ENCODE data around the gene MTLN.
"Not testable (repeated sequence)": the region's sequence is repeated elsewhere in the genome, so short reads cannot be mapped to it uniquely, and the experiment has no call there.

Gene MTLN

GRCh38 chr2:110211938-110212858, at the start of gene MTLN:
Gene MTLN (minus strand): TSS chr2:110212547. CDS start chr2:110212525, 22 bp downstream.
- peak; percentile 1 for DNase-seq

DNA sequence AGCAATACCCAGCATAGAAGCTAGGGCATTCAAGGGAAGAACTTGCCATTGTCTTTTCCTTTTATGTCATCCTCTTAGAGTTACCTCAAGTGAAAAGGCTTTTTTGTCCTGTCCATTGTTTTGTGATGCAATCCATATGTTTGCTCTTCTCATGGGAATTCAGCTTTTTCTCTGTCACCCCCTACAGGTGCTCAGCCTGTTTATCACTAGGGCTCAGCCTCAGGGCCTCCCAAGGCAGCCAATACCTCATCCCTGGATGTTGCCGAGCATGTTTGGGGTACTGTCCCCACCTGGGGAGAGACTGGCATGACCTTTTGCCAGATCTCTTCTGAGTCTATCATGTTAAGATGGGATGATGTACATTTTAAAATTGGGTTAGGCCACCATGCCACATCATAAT, 49.6 kb upstream of the MTLN start:
- not testable (repeated sequence) for DNase-seq

GRCh38 chr2:110248081-110248795, 35.9 kb upstream of the MTLN start:
- DNase-seq, result not testable (repeated sequence)

- DNase-seq, result not testable (repeated sequence)
Observed at GRCh38 chr2:110245488-110246435, 33.4 kb upstream of the MTLN start.

- not testable (repeated sequence) for DNase-seq
Observed at GRCh38 chr2:110243283-110243682, 30.9 kb upstream of the MTLN start.

GRCh38 chr2:110234514-110234913, 22.2 kb upstream of the MTLN start:
- DNase-seq, result not testable (repeated sequence)

- DNase-seq, result not testable (repeated sequence)
Observed at GRCh38 chr2:110229886-110230285, 17.5 kb upstream of the MTLN start.

DNA sequence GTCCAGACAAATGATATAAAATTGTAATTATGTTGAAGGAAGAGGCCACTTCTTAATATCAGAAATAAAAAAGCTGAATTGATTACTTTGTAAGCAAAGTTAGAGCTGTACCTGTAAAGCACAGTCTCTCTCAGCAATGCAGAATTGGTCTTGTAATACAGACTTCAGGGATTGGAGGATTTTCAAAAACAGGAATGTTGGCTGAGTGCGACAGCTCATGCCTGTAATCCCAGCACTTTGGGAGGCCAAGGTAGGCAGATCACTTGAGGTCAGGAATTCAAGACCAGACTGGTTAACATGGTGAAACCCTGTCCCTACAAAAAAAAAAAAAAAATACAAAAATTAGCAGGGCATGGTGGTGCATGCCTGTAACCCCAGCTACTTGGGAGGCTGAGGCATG, 10.3 kb upstream of the MTLN start:
- not testable (repeated sequence) for DNase-seq

- no peak for DNase-seq
Observed at GRCh38 chr2:110221938-110222337, 9.6 kb upstream of the MTLN start.

DNA sequence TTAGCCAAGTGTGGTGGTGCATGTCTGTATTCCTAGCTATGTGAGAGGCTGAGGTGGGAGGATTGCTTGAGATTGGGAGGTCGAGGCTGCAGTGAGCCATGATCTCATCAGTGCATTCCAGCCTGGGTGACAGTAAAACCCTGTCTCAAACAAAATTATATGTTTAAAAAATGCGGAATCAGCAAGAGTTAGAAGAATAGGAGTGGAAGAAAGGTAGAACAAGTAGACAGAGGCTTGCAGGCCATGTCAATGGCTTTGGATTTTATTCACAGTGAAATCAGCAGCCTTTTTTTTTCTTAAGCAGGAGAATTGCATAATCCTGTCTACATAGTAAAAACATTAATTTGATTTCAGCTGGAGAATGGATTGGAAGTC, 7.8 kb upstream of the MTLN start:
- DNase-seq, result no peak

- no peak for DNase-seq
Observed at GRCh38 chr2:110219496-110220189, 7.3 kb upstream of the MTLN start.

DNA sequence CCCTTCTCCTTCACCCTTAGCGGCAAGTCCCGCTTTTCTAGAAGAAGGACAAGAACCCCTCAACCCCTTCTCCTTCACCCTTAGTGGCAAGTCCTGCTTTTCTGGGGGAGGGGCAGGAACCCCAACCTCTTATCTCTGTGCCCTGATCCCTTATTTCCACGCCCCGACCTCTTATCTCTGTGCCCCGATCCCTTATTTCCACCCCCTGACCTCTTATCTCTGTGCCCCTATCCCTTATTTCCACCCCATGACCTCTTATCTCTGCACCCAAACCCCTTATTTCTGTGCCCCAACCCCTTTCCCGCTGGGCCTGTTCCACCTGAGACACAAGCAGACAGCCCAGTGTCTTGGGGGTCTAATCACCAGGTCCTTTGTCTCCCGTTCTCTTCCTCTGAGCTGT, 6.5 kb upstream of the MTLN start:
- not testable (repeated sequence) for DNase-seq

DNA sequence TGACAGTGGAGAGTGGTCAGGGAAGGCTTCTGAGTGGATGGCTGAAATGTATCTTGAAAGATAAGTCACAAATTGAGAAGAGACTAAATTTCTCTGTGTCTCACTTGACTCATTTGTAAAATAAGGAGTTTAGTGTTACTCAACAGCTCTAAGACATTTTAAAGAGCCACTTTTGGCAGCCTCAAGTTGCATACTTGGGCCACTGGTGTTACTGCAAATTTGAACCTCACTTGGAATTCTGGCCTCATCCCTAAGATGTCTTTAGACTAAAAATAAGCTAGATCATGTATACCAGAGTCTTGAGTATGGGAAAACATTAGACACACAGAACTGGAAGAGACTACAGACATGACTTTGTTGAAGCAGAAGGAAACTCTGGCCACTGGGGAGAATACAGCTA, 4.5 kb upstream of the MTLN start:
- no peak for DNase-seq

- no peak for DNase-seq
Observed at GRCh38 chr2:110216199-110216598, 3.9 kb upstream of the MTLN start.

DNA sequence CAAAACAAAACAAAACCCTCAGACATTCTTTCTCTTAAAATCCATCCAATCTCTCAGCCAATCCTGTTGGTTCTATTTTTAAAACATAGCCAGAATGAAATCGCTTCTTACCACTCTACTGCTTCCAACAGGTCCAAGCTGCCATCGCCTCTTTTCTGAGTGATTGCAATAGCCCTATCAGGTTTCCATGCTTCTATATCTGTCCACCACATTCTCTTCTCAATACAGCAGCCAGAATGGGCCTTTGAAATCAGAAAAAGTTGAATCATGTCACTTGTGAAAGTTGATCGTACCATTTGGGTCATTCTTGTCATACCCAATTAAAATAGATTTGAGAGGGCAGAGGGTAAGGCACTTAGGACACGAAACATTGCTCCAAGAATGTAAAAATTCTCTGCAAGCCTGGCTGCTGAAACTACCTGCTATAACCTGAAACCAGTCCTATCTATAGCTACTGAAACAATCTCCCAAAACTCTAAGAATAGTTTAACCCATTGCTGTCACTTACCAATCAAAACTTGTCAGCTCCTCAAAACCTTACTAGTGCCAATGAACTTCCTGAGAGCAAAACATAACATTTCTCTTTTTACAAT, 3.3 kb upstream of the MTLN start:
- DNase-seq, result no peak

DNA sequence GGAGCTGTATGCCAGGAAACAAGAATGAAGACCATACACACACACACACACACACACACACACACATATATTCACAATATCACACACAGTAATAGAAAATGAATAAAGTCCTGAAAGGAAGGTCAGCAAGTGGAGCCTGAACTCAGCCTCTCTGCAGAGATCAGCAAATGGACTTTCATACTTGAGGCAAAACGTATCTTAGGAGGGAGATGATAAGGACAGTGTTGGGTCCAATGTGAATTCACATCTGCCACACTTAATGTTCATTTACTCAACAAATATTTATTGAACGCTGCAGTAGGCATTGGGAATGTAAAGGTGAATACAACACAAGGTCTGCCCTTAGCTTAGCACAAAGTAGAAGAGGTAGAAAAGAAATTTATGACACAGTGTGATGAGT, 2.7 kb upstream of the MTLN start:
- DNase-seq, result no peak

DNA sequence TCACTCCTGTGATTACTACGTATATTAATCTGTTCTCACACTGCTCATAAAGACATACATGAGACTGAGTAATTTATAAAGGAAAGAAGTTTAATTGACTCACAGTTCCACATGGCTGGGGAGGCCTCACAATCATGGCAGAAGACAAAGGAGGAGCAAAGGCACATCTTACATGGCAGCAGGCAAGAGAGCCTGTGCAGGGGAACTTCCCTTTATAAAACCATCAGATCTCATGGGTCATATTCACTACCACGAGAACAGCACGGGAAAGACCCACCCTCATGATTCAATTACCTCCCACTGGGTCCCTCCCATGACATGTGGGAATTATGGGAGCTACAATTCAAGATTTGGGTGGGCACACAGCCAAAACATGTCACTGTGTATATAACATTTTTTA, 1.2 kb upstream of the MTLN start:
- not testable (repeated sequence) for DNase-seq

DNA sequence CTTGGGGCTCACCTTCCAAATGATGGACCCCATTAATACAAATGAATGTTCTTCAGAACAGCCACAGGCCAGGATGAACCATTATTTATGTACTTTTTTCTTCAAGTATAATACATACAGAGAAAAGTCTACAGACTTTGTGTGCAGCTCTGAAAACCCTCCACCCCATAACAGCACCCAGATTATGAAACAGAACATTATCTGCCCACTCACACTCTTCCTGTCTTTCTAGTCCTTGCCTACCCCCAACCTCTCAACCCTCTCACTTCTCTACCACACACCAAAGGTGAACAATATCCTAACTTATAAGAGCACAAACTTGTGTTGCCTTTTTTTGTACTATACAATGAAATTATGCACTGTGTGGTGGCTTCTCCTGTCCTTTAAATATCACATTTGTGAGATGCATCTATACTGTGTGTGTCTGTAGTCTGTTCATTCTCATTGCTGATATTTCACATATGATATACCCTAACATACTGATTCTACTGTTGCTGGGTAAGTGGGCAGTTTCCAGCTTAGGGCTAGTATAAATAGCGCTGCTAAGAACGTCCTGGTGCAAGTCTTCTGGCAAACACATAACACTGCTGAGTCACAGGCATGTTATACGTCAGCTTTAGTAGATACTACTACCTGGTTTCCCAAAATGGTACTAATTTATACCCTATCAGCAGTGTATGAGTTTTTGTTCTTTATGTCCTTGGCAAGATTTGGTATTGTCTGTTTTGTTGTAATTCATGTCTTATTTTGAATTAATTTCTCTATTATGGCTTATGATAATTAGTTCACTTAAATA, 6.5 kb downstream of the MTLN start:
- DNase-seq, result no peak

DNA sequence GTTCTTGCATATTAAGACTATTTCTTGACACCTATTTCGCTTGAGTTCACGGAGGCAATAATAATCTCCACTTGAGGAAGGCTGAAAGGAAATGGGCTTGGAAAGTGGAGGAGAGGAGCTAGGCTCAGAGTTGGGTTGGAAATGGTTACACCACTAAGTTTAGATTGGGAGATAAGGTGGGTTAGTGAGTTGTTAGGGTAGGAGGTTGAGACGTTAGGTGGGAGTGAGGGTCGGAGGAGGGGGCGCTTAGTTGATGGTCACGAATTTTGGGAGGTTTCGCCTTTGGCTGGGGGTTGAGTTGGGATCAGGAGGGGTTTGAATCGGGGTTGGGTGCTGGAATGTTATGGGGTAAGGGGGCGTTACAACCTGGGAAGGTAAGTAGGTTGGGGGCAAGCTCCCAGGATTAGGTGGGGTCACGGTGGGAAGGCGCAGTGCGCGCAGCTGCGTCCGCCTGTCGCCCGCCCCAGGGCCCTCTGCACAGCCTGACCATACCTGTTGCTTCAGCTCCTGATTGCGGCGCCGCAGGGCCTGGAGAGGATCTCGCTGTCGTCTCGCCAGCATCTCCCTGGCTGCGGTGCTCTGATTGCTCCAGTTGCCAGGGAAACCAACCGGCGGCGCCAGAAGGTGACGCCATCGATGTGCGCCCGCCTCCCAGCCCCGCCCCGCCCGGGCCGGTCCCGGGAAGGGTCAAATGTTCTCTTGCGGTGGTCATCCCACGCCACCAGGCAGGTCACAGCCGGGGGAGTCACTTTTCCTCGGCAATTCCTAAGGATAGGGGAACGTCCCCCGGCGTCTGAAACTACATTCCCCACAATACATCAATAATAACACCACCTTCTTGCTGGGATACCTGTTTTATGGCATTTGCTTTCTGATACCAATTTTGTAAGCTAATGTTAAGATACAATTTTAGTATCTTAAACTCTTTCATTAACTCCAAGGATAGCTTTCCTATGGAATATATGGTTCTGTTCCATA, 7.7 kb downstream of the MTLN start, which contains the start of gene NPHP1:
TSS of gene NPHP1 (minus strand) at position 606 of the 978 bp plus-strand sequence. CDS start at position 561, 45 bp downstream.
- DNase-seq, result peak; percentile 19

DNA sequence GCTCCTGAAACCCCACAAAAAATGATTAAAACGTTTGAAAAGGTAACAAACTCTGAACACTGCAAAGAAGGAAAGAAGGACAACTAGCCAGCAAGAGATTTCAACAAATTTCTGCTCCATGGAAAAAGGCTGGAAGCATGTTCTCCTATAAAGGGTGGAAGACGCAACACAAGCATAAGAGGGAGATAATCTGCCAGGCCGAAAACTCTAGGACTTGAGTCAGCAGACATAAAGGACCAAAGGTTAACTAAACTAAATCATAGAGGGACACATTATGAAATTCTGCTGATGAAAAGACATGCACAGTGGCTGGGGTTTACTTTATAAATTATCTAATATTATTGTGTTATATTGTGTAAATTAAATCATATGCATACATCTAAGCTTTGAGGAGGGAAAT, 14.3 kb downstream of the MTLN start:
- no peak for DNase-seq
